HG02981 (cell line): ENCODE measurements around the gene WDR86.

Source experiments
- ATAC-seq: cut with Tn5 transposase; IDR thresholded peaks from one replicate; pipeline ENCODE4 v1.9.1; 2021; ENCODE audit warnings: mild to moderate bottlenecking, moderate library complexity; ENCODE audit not compliant: unreplicated experiment

The WDR86 gene

GRCh38 chr7:151406886-151407583 lies 2.8 kb downstream of the WDR86 start:
- ATAC-seq: no peak

DNA sequence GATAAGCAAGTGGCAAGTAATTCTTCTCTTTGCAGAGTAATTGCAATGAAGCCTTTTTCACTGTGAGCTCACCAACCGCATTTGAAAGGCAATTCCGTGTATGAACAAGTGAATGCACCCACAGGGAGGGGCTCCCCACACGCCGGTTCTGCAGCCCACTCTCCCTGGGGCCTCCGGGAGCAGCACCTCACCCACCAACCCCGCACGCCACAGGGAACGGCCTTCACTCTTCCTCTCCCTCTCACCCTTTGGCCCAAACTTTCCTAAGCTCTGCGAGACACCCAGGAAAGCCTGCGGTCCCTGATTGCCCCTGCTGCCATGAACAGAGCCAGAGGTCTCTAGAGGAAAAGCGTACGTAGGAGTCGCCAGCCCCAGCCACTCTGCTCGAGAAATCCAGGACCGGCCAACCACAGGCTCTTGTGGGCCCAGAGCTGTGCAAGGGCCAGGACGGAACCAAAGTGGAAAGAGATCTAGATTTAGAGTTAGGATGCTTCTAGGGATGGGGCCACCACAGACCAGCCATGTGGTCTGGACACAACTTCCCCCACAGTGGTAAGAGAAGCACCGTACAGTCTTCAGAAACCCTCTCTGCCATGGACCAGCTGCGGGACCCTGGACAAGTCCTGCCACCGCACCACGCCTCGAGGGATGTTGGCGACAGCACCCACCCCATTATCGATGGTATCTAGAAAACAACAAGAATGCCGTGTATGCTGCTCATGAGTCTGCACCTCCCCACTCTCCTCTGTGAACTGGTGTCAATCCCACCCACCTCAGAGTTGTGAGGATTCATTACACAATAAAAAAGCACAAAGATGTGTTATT lies 3.6 kb downstream of the WDR86 start:
- no peak for ATAC-seq

DNA sequence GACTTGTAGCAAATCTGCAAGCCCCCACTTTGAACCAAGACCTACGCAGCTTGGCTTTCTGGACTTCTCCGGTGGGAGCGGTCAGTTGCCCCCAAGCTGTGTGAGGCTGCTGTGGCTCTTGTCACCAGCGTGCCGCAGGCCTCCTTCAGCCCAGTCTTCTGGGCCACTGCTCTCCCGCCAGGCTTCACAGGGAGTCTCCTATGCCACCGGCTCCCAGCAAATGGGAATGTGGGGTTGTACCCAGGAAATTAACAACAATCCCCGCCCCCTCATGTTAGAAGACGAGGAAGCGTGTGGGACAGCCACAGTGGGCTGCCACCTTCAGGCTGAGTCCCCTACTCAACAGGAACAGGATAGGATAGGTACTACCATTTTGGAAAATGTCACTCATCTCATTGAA lies 4.2 kb downstream of the WDR86 start:
- no peak for ATAC-seq

DNA sequence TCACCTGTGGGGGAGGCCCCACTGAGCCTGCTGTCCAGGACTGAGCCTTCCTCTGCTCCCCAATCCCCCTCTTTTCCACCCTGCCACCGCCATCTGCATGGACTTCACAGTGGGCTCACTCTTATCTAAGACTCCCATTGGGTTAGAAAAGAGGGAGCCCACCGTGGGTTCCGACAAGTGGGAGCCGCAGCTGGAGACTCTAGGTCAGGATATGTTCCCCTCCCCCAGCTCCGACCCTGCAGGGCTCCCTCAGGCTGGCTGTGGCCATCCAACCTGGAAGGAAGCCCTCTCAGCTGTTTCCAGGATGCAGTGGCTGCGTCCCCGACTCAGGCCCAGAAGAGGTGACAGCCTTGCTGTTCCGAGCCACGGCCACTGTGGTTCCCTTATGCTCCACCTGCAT lies 4.8 kb downstream of the WDR86 start:
- ATAC-seq: no peak

GRCh38 chr7:151404216-151405011 lies 5.4 kb downstream of the WDR86 start:
- ATAC-seq: no peak

GRCh38 chr7:151403764-151404163 lies 6.1 kb downstream of the WDR86 start:
- ATAC-seq: no peak

GRCh38 chr7:151402029-151402835 lies 7.6 kb downstream of the WDR86 start:
- ATAC-seq: no peak

- ATAC-seq: peak; percentile 77
These were observed 9.1 kb downstream of the WDR86 start for GRCh38 chr7:151400626-151401315.

- no peak for ATAC-seq
These were observed 9.9 kb downstream of the WDR86 start for GRCh38 chr7:151399906-151400305.

DNA sequence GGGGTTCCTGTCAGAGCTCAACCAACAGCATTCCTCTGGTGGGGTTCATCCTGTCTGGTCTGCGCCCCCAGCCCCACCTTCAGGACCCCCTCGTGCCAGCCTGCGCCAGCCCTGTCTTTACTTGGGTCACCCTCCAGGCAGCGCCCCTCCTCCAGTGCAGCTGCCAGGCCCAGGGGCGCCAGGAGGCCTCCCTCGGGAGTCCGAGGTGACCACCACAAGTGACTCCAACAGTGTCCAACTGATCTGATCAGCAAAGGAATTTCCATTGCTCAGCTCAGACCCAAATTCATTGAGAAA lies 10.6 kb downstream of the WDR86 start:
- no peak for ATAC-seq

- no peak for ATAC-seq
These were observed 11.2 kb downstream of the WDR86 start for GRCh38 chr7:151398446-151399304.

GRCh38 chr7:151397026-151397425 lies 12.8 kb downstream of the WDR86 start:
- ATAC-seq: no peak

DNA sequence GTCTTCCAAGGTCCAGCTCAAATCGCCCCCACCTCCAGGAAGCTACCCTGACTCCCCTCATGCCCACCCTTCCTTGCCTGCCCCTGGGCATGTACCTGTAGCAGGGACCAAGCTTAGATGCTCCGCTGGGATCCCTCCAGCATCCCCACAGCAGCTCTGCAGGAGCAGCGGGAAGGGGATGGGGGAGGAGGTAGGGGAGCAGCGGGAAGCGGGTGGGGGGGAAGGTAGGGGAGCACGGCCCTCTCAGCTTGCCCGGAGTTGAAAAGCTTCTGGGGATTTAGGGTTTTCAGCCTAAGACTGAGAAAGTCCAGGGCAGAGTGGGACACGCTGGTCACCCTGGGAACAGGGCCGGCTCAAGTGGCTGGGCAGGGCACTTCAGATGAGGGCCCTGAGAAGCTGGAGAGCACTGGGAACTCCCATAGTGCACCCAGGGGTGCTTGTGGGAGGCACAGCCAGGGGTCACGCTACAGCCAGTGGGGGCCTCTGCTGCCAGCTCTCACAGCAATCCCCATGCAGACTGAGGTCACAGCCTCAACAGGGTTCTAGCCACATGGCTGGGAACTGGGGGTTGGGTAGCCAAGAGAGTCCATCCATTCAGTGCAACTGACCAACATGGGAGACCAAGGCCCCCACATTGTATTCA lies 13.4 kb downstream of the WDR86 start:
- no peak for ATAC-seq

DNA sequence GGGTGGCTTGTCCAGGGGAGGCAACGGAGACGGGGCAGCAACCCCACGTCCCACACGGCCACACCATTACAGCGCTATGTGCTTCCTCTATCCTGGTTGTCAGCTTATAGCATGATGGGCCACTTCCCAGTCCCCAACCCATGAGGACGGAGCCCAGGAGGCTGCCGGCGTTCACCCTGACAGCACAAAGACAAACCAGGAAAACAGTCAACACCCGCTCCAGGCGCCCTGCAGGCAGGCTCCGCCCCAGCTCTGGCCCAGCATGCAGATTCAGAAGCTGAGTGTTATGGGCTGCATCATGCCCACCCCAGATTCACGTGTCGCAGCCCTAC lies 14.8 kb downstream of the WDR86 start:
- ATAC-seq: no peak

- ATAC-seq: no peak
These were observed 15.5 kb downstream of the WDR86 start for GRCh38 chr7:151394076-151395035.

DNA sequence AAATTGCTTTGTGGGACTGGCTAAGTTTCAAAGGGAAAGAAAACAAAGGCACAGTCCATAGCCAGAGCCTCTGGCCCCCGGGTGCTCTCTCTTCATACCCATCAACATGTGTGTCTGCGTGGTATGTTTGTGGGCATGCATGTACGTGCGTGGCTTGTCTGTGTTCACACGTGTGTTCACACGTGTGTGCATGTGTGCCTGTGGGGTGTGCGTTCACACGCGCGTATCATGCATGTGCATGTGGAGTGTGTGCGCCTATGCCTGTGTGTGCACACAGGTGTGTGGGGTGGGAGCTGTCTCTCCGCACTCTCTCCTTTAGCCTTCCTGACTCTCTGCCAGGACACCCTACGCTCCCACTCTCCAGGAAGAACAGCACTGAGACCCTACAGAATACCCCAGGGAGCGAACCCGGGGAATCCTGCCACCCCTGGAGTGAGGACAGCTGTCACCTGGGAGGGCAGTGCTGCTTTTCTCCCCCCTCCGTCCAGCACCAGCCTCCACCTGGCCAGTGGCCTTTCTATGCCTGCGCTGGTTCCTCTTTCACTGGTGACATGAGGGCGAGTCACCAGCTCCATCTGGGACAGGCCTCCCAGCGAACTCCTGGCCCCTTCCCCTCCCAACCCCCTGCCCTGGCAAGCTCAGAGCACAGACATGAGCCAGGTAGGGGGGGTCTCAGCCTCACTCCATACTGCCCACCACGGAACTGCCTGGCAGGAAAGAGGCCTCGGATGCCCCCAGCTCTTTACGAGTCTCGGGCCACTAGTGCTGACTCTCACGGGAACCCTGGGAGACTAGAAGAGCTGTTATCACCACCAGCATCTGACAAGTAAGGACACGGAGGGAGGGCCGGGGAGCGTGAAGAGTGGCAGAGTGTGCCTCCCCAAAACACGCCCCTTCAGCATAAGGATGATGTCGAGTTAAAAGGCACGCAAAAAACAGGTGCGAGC lies 16.5 kb downstream of the WDR86 start:
- no peak for ATAC-seq

DNA sequence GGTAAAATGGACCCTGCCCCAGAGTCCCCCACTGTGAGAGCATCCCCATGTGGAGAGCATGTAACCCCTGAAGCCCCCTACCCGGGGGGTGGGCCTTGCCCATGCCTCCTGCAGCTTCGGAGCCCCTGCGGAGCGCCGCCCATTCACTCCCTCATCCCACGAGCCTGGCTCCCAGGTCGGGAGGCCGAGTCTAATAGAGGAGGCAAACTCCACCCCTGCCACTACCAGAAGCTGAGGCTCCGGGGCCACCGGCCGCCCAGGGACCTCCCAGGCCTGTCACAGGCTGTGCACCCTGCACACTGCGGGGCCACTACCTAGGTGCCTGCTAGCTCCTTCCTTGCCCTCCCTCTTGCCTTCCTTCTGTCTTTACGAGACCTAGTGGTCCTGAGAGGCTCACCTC lies 17.4 kb downstream of the WDR86 start:
- ATAC-seq: no peak
